GM21737 (cell line): ENCODE results near the gene TLR5.

Source experiments
- ATAC-seq: cut with Tn5 transposase; IDR thresholded peaks from one replicate; pipeline ENCODE4 v1.9.1; 2021; ENCODE audit warnings: mild to moderate bottlenecking, moderate library complexity; ENCODE audit not compliant: unreplicated experiment

The TLR5 gene

DNA sequence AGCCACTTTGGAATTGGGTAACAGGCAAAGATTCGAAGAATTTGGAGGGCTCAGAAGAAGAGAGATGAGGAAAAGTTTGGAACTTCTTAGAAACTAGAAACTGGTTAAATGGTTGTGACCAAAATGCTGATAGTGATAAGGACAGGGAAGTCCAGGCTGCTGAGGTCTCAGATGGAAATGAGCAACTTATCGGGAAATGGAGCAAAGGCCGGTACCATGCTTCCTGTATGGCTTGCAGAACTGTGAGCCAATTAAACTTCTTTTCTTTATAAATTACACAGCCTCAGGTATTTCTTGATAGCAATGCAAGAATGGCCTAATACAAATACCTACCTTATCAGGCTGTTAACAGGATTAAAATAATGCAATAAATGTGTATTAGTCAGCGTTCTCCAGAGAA lies 9.4 kb upstream of the TLR5 start:
- ATAC-seq = no peak

DNA sequence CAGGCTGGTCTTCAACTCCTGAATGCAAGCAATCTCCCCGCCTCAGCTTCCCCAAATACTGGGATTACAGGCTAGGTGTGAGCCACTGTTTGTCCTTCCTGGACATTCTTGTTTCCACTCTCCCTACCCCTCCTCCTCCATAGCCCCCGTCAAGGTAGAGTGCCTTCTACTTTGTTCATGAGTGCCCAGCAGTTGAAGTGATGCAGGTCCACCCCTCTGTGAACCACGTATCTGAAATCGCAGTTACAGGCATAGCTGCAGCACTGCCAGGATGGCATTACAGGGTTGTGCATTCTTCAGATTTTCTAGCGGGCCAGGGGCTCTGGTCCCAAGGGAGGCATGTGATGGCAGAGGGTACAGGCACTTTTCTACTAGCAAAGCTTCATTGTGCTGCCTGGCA lies 7.4 kb upstream of the TLR5 start:
- no peak for ATAC-seq

DNA sequence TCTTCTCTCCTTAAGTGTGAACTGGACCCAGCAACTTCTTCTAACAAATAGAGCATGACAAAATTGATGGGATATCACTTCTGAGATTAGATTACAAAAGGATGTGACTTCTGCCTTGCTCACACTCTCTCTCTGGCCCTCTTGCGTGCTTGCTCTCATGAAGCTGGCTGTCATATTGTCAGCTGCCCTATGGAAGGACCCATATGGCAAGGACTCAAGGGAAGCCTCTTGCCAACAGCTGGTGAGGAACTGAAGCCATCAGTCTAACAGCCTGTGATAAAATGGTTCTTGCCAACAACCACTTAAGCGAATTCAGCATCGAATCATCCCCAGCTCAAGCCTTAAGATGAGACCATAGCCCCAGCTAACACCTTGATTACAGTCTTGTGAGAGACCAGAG lies 4.8 kb upstream of the TLR5 start:
- ATAC-seq = no peak

DNA sequence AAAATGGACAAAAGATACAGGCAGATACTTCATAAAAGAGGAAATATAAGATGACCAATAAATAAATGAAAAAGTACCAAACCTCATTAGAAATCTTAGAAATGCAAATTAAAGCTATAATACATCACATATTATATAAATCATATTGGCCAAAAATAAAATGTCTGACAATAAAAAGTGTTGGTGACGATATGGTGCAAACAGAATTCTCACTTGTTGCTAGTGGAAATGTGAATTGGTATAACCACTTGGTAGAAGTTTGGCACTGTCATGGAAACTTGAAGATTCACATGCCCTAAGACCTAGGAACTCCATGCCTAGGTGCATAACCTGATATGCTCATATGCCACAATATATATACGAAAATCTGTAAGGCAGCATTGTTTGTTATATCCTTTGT lies 4.4 kb upstream of the TLR5 start:
- ATAC-seq = no peak

DNA sequence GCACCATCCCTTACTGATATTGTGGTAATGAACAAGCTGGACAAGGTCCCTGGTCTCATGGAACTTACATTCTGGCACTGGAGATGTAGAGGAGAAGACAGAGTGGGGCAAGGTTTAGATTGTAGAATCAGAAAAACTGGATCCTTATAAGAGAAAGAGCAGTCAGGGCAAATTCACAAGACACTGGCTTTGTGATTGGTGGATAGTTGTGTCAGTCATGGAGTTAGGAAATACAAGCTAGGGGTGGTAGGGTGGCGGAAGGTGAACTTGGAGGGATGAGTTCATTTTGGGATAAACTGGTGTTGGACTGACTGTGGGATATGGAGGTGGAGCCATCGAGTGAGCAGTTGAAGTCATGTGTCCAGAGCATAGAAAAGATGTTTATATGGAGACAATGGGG lies 3.7 kb upstream of the TLR5 start:
- no peak for ATAC-seq

DNA sequence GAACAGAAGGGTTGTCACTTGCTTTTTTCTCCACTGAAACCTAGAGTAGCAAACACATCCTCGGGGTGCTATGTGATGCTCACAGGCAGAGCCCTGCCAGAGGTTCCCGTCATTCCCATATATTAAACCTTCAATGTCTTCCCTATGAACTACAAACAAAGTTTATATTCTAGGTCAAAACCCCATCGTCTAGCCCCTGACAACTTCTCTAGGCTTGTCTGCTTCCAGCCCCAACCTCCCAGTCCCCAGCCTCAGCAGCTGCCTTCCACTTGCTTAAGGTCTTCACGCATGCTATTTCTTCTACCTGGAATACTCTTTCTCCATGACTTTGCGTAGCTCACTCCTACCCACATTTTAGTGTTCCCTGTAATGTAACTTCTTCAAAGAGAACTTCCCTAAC lies 1.9 kb upstream of the TLR5 start:
- no peak for ATAC-seq

DNA sequence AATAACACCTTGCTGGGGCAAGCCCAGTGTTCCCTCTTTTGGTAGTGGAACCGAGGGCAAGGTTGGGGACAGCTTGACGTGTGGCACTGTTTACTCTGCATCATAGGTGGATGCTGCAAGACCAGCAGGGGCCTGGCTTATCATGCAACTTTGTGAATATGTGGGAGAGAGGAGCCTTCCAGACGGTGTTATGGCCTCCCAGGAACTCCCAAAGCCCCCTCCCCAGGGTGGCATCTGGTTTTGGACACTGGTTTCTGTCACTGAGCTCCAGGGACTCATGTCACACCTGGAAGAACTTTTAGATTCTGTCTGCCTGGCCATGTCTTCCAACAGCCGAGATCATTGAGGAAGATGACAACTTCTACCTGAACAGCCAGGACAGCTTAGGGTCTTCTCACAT lies 1.4 kb upstream of the TLR5 start:
- no peak for ATAC-seq

DNA sequence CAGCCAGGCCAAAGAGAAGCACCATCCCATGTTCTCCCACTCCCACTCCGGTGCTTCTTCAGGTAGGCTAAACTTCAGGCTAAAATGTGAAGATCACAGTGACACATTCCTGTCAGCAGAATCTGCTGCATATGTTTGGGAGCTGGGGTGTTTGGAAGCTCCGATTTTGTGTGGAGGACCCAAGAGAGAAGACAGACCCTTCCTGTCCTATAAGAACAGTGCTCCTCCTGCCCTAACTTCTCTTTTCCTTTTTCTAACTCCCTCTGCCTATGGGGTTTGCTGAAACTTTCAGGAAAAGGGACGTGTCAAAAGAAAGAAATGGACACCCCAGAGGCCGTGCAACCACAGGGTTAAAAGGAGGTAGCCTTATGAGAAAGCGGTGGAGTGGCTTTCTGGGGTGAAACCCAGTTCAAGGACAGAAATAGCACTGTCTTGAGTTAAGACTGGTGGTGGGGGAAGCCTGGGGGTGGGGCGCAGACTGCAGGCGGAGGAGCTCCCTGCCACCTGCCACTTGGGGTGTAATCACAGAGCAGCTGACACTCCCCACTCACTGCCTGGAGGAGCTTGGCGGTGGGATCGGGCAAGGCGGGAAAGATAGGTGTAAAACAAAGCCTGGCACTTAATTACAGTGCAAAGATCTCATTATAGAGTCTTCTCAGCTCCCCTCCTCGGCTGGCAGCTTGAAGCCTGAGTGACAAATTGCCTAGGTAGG lies 645 bp upstream of the TLR5 start:
- ATAC-seq = no peak

DNA sequence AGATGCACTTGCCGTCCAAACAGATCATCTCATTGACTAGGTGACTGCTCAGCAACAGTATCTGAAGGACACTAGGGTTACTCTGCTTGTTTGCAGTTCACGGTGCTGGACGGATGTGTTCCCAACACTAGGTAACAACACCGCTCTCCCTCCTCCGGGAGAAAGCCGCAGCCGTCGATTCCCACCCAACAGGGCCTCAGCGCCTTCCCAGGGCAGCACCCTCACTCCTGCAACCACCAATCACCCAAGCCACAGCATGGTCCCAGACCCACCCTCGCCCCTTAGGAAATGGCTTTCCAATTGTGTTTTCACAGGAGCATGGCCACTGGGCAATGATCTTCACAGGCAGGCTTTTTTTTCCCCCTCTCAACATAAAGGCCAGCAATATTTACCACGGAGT lies 779 bp downstream of the TLR5 start:
- no peak for ATAC-seq

DNA sequence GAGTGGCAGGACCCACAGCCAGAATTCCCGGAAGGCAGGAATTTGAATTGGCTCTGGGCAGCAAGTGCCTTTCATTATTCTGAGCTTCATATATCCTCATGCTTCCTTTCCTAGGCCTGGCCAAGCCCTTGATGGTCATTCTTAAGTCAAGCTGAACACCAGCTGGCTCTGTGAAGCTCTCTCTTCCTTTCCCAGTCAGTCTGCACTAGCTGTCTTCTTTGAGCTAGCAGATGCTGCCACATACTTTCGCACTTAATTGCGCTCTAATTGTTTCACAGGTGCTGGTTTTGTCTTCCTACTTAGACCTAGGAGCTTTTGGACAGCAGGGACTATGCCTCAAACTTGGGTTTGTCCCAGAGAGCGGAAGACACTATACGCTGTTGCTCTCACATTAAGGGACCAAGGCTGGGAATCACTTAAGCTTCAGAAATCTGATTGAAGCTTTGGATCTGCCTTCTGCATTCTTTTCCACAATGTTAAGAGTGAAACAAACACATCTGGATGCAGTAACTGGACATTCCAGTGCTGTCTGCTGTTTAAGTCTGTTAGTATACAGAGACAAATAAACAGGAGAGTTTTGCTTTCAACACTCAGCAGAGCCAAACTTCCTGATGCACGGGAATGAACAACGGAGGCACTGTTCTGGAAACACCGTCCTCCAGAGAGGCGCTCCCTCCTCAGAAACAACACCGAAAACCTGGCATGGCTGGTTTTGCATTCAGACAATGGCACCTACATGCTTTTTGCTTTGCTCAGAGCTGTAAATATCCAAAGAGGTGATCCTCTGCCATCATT lies 2.2 kb downstream of the TLR5 start:
- no peak for ATAC-seq

DNA sequence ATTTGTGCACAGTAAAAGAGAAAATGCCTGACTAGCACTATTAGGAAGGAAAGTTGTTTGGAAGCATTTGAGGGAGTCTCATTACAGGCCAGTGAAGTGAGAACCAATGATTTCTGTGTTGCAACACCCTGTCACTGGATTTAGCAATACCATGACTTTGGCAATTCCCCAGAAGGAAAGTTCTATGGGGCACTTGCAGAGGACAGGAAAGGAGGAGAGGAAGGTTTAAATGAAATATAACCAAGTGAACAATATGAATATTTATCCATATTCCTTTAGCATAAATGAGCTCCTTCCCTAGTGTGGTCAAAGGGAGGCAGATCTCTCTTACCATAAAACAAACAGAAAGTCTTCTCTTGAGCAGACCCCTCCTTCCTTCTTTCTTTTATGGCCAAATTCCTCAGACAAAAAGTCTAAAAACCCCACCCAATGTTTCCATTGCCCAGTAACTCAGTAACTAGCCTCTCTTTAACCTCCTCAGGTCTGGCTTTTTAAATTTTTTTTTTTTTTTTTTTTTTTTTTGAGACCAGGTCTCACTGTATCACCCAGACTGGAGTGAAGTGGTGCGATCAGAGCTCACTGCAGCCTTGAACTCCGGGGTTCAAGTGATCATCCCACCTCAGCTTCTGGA lies 5.5 kb downstream of the TLR5 start:
- no peak for ATAC-seq

DNA sequence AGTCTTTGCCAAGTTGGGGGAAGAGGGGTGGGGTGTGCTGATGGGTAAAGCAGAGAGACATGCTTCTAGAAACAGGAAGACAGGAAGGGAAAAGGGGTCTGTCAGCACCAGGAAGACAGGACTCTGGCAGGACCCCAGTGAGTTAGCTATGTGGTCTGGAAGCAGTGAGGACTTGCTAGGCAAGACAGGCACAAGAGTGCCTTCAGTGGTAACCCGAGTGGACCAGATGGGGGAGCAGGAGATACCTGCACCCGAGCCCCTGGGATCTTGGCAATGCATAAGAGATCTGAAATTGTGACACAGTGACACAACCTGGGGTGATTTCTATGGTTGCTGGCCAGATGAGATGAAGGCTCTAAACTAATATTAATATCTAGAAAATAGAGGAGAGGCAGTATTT lies 7.0 kb downstream of the TLR5 start:
- ATAC-seq = no peak

DNA sequence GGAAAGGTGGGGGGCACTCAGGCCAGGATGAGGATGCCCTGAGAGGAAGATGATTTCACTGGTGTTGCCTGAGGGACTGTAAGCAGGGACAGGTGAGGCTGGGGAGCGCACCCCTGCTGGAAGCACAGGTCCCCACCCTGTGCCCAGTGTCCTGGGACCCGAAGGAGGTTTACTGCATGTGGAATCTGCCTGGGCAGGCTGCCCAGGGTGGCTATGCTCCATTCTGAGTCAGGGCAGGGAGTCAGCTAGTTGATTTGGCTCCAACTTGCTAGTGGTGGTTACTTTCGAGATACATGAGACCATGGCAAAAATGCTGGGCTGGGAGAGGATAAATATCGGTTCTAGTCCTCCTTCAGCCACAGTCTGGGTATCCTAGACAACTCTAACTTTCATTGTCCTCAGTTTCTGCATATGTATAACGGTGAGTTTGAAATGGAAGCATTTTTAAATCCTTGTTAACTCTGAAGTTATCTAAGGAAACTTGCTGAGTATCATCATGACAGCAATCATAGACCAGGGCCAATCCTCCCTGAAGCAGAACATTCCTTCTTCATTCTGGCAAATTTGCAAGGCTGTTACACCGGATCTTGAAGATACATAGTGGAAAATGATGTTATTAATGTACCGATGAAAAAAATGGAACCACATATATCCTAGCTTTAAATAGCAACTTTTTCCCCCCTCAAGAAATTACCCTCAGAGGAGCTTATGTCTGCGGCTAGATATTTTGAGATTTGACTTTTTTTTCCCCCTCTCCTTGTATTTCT lies 7.7 kb downstream of the TLR5 start:
- no peak for ATAC-seq

DNA sequence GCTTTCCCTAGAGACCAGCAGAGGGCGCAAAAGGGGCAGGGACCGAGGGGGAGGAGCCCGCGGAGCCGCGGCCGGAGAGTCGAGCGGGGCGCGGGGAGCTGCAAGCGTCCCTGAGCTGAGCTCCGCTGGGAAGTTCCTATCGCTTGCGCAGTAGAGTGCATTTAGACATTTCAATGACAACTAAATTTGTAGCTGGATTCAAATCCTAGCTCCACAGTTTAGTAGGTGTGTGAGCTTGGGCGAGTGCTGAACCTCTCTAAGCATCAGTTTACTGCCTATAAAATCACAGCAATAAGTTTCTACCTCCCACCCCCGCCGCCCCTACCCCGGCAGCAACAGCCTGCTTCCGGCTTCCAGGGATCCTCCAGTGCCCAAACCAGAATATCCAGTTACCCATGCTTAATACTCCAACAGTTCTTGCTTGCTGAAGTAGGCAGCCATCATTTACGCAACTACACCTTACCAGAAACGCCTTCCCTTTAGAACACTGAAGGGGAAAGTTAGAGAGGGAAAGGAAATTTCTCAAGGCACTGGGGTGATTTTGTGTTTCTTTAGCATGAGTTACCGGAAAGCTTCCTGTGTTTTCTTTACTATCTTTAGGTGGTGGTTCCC lies 9.1 kb downstream of the TLR5 start:
- ATAC-seq = peak; percentile 83

DNA sequence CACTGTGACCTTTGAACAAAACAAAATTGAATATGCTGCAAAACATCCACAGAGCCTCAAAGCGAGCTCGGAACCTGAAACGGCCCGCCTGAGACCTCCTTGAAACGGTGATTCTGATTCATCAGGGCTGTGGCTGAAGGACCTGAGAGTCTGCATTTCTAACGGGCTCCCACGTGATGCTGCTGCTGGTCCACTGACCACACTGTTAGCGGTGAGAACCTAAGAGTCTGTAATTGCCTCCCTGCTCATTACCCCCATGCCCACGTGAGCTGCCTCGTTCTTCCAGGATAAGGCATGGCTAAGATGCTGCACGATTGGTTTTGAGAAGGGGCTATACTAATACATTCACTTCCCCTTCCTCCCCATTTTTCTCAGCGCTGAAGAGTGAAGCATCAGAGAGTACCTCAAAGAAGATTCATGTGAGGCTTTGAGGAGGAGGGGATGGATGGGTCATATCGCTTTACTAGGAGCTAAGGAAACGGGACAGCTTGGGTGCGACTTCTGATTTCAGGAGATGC lies 9.7 kb downstream of the TLR5 start:
- ATAC-seq = no peak

DNA sequence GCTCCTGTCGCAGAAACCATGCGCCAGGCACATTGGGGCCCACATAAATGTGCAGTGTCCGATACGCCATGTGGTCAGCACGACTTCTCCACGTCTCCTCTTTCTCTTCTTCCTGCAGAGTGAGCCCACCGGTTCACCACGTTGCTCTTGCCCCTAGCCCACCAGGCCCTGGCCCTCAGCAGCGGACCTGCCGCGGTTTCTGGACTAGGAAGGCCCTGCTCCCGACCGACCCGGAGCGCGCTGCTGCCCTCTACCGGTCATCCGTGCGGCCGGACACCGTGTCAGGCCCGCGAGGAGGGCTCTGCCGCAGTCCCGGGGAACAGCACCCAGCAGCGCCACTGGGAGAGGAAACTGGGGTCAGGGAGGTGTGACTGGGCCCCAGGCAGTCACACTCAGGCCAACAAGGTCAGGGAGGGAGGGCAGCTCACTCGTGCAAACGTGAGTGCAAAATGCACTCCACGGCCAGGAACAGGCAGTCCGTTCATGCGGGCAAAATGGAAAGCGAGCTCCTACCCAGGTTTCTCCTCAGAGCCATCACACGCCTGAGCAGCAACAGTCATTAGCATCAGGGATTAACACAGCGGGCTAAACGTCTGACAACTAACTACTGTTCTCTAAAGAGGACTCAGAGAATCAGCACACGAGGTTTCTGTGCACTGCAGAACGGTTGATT lies 13.7 kb downstream of the TLR5 start:
- no peak for ATAC-seq

DNA sequence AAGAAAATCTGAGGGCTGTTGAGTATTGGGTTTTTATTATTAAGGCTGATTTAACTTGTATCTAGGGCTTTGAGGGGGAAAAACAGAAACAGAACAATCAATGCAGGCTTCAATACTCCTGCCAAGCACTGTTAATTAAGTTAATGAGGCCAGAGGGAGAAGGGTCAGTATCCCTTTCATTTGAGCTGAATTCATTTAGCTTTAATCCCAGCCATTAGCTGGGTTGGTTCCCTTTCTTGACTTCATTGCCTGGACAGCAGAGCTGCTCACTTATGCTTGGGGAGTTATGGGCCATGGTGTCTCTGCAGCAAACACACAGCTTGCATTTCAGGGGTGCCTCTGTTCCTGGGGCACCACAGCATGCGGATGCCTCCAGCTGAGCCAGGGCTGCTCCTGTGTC lies 16.3 kb downstream of the TLR5 start:
- no peak for ATAC-seq

DNA sequence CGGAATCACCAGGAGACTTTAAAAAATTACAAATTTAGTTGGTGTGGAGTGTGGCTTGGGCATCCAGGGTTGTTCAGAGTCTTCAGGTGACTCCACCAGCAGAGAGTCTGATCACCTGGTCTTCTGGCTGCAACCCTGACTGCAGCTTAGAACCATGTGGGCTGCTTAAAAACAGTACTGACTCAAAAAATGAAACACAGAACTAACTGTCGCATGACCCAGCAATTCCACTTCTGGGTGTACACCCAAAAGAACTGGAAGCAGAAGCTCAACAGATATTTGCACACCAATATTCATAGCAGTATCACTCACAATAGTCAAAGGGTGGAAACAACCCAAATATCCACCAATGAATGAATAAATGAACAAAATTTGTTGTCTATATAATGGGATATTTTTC lies 17.3 kb downstream of the TLR5 start:
- no peak for ATAC-seq

DNA sequence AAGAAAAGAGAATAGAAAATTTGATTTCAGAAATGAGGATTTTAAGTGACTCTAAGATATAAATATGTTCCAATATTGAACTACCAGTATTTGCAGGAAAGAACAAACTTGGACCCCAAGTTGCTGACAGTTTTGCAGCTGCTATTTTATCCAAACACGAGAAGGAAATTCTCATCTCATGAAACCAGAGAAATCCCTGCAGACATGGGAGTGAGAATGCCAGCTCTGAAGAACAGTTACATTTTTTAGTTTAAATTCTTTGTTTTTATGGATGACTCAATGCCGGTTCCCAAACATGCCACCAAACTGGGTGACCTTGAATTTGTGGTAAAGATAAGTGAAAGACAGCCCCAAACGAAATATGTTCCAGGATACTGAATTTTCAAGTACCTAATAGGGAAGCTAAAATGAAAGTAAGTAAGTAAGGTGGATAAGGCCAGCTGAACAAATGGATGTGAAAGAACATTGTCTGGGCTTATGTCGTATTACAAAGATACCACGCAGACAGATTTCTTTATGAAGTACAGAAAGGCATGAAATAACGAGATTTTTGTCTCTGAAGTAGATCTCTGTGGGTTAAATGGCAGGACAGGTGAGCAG lies 19.9 kb downstream of the TLR5 start:
- no peak for ATAC-seq

DNA sequence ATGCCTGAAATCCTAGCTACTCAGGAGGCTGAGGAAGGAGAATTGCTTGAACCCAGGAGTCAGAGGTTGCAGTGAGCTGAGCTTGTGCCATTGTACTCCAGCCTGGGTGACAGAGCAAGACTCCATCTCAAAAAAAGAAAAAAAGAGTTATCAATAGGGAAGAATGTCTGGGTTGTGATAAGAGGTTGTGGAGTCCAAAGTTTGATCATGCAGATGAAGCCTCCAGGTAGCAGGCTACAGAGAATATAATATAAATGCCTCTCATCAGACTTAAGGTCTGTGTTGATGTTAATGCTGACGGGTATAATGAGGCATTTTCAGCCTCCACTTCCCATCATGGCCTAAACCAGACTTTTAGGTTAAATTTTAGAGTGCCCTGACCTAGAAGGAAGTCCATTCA lies 24.6 kb downstream of the TLR5 start:
- no peak for ATAC-seq
